Islet precursor cell (in vitro differentiated cells): ENCODE results near the gene OTOP3.

ENCODE experiments used
- DNase-seq: peaks from one replicate; pipeline ENCODE4 v3.0.0-alpha.2; 2018

OTOP3 gene

GRCh38 chr17:74917430-74917829 lies 18.3 kb upstream of the OTOP3 start:
- DNase-seq: no peak

DNA sequence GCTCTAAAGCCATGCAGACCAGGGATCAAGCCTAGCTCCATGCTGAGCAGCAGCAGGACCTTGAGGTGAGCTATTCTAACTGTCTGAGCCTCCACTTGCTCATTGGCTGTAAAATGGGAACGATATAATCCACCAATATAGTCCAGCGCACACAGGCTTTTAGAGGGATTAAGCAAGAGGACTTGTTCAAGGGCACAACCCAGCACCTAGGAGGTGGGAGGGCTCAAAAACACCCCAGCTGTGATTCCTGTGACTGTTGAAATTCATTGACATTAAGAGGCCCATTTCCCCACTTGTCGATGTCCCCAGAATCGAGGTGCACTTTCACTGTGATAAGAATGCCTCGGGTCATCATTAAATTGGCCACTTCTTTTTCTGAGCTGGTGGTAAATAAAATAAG lies 16.8 kb upstream of the OTOP3 start:
- no peak for DNase-seq

GRCh38 chr17:74919440-74920305 lies 16.0 kb upstream of the OTOP3 start:
- DNase-seq: peak; percentile 79

DNA sequence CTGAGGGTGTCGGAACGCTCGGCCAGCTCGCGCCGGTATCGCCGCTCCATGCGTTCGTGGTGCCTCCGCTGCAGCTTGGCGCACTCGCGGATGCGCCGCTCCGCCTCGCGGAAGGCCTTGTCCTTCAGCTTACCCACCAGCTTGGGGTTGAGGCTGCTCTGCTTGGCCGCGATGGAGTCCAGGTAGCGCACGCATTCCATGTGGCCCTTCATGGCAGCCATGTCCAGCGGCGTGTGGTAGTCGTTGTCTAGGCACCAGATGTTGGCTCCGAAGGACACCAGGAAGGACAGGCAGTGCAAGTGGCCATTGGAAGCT lies 15.4 kb upstream of the OTOP3 start:
- DNase-seq: no peak

GRCh38 chr17:74920642-74921025 lies 15.1 kb upstream of the OTOP3 start:
- peak; percentile 55 for DNase-seq

DNA sequence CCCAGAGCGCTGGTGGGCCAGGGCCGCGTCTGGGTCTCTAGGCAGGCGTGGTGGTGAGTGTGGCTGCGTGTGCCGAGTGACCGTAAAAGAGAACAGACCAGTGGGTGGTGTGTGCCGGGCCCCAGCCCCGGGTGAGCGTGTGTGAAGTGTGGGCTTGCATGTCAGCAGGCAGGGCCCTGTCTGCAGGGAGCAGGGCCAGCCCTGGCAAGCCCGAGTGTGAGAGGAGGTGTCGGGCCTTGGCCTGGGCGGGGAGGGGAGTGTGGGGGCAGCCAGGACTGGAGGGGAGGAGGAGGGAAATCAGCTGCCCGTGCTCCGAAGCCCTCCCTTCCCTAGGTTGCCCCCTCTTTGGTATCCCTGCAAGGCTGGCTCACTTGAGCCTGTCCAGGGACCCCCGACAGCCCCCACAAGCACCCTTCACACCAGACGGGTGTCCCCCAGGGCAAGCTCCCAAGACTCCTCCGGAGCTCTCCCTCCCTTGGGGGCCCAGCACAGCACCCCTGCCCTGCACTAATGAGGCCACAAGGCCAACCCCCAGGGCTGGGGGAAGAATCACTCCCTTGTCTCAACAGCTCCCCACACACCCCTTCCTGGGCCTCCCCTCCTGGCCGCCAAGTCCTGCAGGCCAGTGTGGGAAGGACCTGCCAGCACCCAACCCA lies 14.5 kb upstream of the OTOP3 start:
- DNase-seq: peak; percentile 56

GRCh38 chr17:74921769-74922168 lies 13.9 kb upstream of the OTOP3 start:
- peak; percentile 52 for DNase-seq

- peak; percentile 53 for DNase-seq
Observed at GRCh38 chr17:74922172-74922571, 13.5 kb upstream of the OTOP3 start.

GRCh38 chr17:74922694-74923537 lies 12.8 kb upstream of the OTOP3 start, which contains the start of gene USH1G:
Gene USH1G (minus strand): TSS chr17:74923255. CDS start chr17:74923073, 182 bp downstream.
- peak; percentile 50 for DNase-seq

DNA sequence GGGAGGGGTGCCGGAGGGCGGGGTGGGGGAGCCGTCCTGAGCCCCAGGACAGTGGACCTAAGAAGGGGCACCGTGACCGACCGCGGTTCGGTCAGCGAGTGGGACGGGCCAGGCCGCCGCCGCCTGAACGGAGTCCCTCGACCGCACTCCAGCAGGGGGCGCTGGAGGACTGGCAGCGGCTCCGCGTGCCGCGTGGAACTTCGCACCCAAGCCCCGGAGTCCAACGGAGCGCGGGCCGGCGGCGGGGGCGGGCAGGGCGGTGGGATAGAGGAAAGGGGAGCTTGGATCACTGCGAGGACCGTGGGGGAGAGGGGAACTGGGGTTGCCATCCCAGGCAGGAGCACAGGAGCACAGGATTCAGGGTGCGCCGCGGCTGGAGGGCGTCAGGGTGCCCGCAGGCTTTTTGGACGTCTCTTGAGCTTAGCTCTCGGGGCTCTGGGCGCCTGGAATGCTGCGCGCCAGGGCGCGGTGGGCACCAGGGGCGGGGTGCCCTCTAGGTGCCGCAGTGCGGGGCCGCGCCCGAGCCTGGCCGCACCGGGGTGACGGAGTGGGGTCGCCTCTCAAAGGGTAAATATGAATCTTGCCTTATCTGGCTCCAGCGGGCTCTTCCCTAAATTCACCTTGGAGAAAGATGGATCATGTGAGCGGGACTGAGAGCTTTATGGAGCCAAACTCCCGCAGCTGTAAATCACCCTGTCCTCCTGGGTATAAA lies 12.0 kb upstream of the OTOP3 start:
- peak; percentile 80 for DNase-seq

GRCh38 chr17:74924250-74924948 lies 11.3 kb upstream of the OTOP3 start, which contains the start of gene OTOP2:
Gene OTOP2 (plus strand): TSS chr17:74924273. CDS start chr17:74924633, 360 bp downstream.
- DNase-seq: peak; percentile 57

- peak; percentile 48 for DNase-seq
Observed at GRCh38 chr17:74925242-74925641, 10.5 kb upstream of the OTOP3 start.

- peak; percentile 47 for DNase-seq
Observed at GRCh38 chr17:74928786-74929185, 6.9 kb upstream of the OTOP3 start.

- DNase-seq: peak; percentile 48
Observed at GRCh38 chr17:74930535-74931036, 5.1 kb upstream of the OTOP3 start.

GRCh38 chr17:74935048-74935447 lies 650 bp upstream of the OTOP3 start:
- no peak for DNase-seq

GRCh38 chr17:74936470-74936799 lies 737 bp downstream of the OTOP3 start:
- no peak for DNase-seq

- DNase-seq: no peak
Observed at GRCh38 chr17:74937064-74938051, 1.7 kb downstream of the OTOP3 start.

DNA sequence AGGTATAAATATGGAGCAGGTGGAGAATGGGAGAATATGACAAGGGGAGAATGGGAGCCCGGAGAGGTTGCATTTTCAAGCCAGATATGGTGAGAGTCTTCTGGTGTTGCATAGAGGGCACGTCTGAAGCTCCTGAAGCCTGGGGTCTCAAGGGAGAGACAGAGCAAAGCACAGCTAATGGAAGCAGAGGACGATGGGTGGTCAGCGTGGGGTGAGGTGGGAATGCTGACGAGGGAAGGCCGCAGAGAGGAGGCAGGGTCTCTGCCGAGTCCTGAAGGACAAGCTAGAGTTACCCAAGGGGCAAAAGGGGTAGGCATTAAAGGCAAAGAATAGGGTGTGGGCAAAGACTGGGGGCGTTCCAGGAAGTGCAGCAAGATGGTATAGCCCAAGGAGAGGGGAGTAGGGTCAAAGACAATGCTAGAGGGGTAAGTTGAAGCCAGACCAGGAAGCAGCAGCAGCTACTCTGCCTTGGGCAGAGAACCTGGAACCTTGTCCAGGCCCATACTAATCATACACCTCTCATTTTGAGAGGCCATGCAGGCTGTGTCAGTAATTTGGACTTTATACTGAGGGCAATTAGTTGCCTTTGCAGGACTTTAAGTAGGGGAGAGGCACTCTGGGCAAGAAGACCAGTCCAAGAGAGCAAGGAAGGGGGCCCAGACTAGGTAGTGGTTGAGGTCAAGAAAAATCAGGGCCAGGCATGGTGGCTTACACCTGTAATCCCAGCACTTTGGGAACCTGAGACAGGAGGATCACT lies 2.7 kb downstream of the OTOP3 start:
- DNase-seq: no peak

DNA sequence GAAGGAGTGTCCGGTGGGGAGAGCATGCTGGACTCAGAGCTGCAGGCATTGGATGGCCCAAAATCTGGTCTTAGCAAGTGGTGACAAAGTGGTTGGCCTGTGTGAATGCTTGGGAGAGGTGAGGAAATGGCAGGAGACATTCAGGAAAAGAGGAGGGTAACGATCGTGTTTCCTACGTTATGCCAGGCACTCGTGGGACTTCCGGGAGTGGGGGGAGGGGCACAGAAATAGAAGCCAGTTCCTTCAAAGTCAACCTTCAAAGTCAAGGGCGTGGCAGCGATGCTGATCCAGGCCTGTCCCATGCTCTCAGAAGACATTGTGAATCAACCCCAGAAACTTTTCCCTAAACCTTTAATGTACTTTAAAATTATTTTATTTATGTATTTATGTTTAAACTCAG lies 3.8 kb downstream of the OTOP3 start:
- no peak for DNase-seq
